ENCODE data around the gene LCN15. TPM values are rescaled to one million over a fixed set of nuclear protein-coding genes. Genes with fewer than 3 reads are reported as not detected.

Gene LCN15
- total and polyA plus RNA-seq, 2 of the 13 experiments (the other 11 are each of a cell fraction or from before 2014, with no cell fraction given), result 1.3 to 53.7 TPM

GRCh38 chr9:136762915-136763648 is 1.2 kb downstream of the LCN15 start:
- Histone ChIP-seq H3K9me3 (ENCODE audit: low read length) (no peaks in the 10 kb centered on the region), H3K27ac (ENCODE audit: extremely low read length, insufficient read depth, low read length) (no peak overlapping the region), H3K4me3 (replicated peaks in 1 of 3; ENCODE audit: insufficient read depth in 1 of 3, low read depth in 2 of 3, low read length in 3 of 3) (peak overlapping the region in 1 of 3 experiments; percentile 44; a peak in 1 of 6 replicates), H3K4me2 (ENCODE audit: low read depth, low read length) (peak overlapping the region; percentile 23; the same call in 1 of the 2 replicates), H3K4me1 (ENCODE audit: insufficient read depth, low read length) (peaks cover 71% of the 10 kb centered on the region), H3K36me3 (replicated peaks in 1 of 2; ENCODE audit: control insufficient read depth in 1 of 2, insufficient read depth in 2 of 2, low read length in 2 of 2) (no peaks in the 10 kb centered on the region), H3K79me2 (ENCODE audit: insufficient read depth, low read length) (no peaks in the 10 kb centered on the region), H2AFZ (ENCODE audit: low read length) (no peak overlapping the region), H4K20me1 (ENCODE audit: insufficient read depth, low read length) (no peaks in the 10 kb centered on the region), H3K27me3 (ENCODE audit: control insufficient read depth in 1 of 2, insufficient read depth in 2 of 2, low read length in 2 of 2) (peaks cover 0 to 9% of the 10 kb centered on the region in 2 experiments; a peak in 1 of 5 replicates), H3K9ac (ENCODE audit: insufficient read depth, low read depth, low read length) (no peak overlapping the region)
- 53% methylated on average over 32 of the region's 37 CpGs for WGBS (ENCODE audit: low lambda C conversion rate)
- intact Hi-C loops (cut with micrococcal nuclease; ENCODE audit: unreplicated experiment) (no loop called here), in situ Hi-C loops (cut with HindIII; ENCODE audit: extremely low pct_ligation_motif_present, low pct_unique_long_range_greater_than_20kb) (no loop called here)
- no TSS peak for BruUV-seq (replicated peaks)
- DNase-seq (ENCODE audit: low spot score), result peak; percentile 30
- peak; percentile 18 for ATAC-seq
- ChIA-PET CTCF (ENCODE audit: low intra/inter-chr PET ratio, low total read pairs) (no interaction called here), POLR2A (interaction anchor here (1.4 kb wide), 1 partner anchor 35 kb away, joined by 3 read pairs; no protein-coding TSS in a partner anchor)
- no peak for FAIRE-seq
- TF ChIP-seq ZNF543 (CRISPR knock-in tag; IDR thresholded peaks at IDR 0.05), result no peak
- TF ChIP-seq RFX1 (IDR thresholded peaks at IDR 0.05), result no peak
- TF ChIP-seq CBX5 (CRISPR knock-in tag; IDR thresholded peaks at IDR 0.05; ENCODE audit: borderline replicate concordance), result no peak
- TF ChIP-seq SIN3A (IDR thresholded peaks at IDR 0.05; ENCODE audit: borderline replicate concordance, low read depth, low read length), result no peak
- no peak for TF ChIP-seq ZNF550 (CRISPR knock-in tag; IDR thresholded peaks at IDR 0.05; ENCODE audit: borderline replicate concordance)
- no peak for TF ChIP-seq KDM4B (CRISPR knock-in tag; IDR thresholded peaks at IDR 0.05)
- TF ChIP-seq ZSCAN20 (CRISPR knock-in tag; IDR thresholded peaks at IDR 0.05; ENCODE audit: borderline replicate concordance), result no peak
- no peak for TF ChIP-seq KLF13 (CRISPR knock-in tag; IDR thresholded peaks at IDR 0.05)
- no peak for TF ChIP-seq HMG20B (CRISPR knock-in tag; conservative IDR thresholded peaks at IDR 0.05)
- no peak for TF ChIP-seq NFYC (CRISPR knock-in tag; IDR thresholded peaks at IDR 0.05)
- TF ChIP-seq, protein P1, sequence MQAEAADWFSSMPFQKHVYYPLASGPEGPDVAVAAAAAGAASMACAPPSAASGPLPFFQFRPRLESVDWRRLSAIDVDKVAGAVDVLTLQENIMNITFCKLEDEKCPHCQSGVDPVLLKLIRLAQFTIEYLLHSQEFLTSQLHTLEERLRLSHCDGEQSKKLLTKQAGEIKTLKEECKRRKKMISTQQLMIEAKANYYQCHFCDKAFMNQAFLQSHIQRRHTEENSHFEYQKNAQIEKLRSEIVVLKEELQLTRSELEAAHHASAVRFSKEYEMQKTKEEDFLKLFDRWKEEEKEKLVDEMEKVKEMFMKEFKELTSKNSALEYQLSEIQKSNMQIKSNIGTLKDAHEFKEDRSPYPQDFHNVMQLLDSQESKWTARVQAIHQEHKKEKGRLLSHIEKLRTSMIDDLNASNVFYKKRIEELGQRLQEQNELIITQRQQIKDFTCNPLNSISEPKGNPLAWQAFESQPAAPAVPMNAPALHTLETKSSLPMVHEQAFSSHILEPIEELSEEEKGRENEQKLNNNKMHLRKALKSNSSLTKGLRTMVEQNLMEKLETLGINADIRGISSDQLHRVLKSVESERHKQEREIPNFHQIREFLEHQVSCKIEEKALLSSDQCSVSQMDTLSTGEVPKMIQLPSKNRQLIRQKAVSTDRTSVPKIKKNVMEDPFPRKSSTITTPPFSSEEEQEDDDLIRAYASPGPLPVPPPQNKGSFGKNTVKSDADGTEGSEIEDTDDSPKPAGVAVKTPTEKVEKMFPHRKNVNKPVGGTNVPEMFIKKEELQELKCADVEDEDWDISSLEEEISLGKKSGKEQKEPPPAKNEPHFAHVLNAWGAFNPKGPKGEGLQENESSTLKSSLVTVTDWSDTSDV (CRISPR knock-in tag; IDR thresholded peaks at IDR 0.05), result 0 out of 2 replicates have a peak, but pooled peaks have one; percentile 21
- TF ChIP-seq RARA (CRISPR knock-in tag; IDR thresholded peaks at IDR 0.05), result 0 out of 2 replicates have a peak, but pooled peaks have one; percentile 13
- TF ChIP-seq TP53 (CRISPR knock-in tag; conservative IDR thresholded peaks at IDR 0.05), result no peak
- TF ChIP-seq ZNF383 (CRISPR knock-in tag; IDR thresholded peaks at IDR 0.05; ENCODE audit: borderline replicate concordance), result no peak
- no peak for TF ChIP-seq ZMYM2 (CRISPR knock-in tag; IDR thresholded peaks at IDR 0.05)
- no peak for TF ChIP-seq ZNF781 (CRISPR knock-in tag; IDR thresholded peaks at IDR 0.05; ENCODE audit: borderline replicate concordance, not compliant biosample characterization)
- no peak for TF ChIP-seq ZZZ3 (CRISPR knock-in tag; IDR thresholded peaks at IDR 0.05; ENCODE audit: borderline replicate concordance)
- TF ChIP-seq ZFP82 (CRISPR knock-in tag; IDR thresholded peaks at IDR 0.05; ENCODE audit: borderline replicate concordance), result no peak
- no peak for TF ChIP-seq DMTF1 (CRISPR knock-in tag; IDR thresholded peaks at IDR 0.05)
- no peak for TF ChIP-seq ATM (IDR thresholded peaks at IDR 0.05; ENCODE audit: borderline replicate concordance)
- TF ChIP-seq ZNF841 (CRISPR knock-in tag; IDR thresholded peaks at IDR 0.05; ENCODE audit: borderline replicate concordance), result no peak
- no peak for TF ChIP-seq ZFP1 (CRISPR knock-in tag; IDR thresholded peaks at IDR 0.05)
